HG02884 (cell line): ENCODE data around the gene FBXO33.

Source experiments
- ATAC-seq: cut with Tn5 transposase; IDR thresholded peaks from one replicate; pipeline ENCODE4 v1.9.1; 2021; ENCODE audit warnings: mild to moderate bottlenecking, moderate library complexity; ENCODE audit not compliant: unreplicated experiment

The FBXO33 gene

GRCh38 chr14:39432179-39432618 lies at the start of gene FBXO33:
Gene FBXO33 (minus strand): TSS chr14:39432433. CDS start chr14:39432162, 271 bp downstream.
- ATAC-seq: peak; percentile 74

GRCh38 chr14:39474416-39474911 lies 42.2 kb upstream of the FBXO33 start:
- ATAC-seq: peak; percentile 99

GRCh38 chr14:39472078-39472477 lies 39.8 kb upstream of the FBXO33 start:
- ATAC-seq: no peak

- ATAC-seq: peak; percentile 92
Measured at GRCh38 chr14:39469094-39469710, 37.0 kb upstream of the FBXO33 start.

GRCh38 chr14:39467889-39468524 lies 35.8 kb upstream of the FBXO33 start:
- peak; percentile 58 for ATAC-seq

GRCh38 chr14:39459795-39460478 lies 27.7 kb upstream of the FBXO33 start:
- ATAC-seq: no peak

- no peak for ATAC-seq
Measured at GRCh38 chr14:39456702-39457250, 24.5 kb upstream of the FBXO33 start.

- no peak for ATAC-seq
Measured at GRCh38 chr14:39454906-39455539, 22.8 kb upstream of the FBXO33 start.

- no peak for ATAC-seq
Measured at GRCh38 chr14:39452680-39453079, 20.4 kb upstream of the FBXO33 start.

GRCh38 chr14:39451811-39452210 lies 19.6 kb upstream of the FBXO33 start:
- ATAC-seq: no peak

GRCh38 chr14:39447175-39447661 lies 15.0 kb upstream of the FBXO33 start:
- ATAC-seq: no peak

- ATAC-seq: peak; percentile 44
Measured at GRCh38 chr14:39446131-39446744, 14.0 kb upstream of the FBXO33 start.

GRCh38 chr14:39442293-39442692 lies 10.1 kb upstream of the FBXO33 start:
- ATAC-seq: no peak

- ATAC-seq: no peak
Measured at GRCh38 chr14:39441805-39442204, 9.6 kb upstream of the FBXO33 start.

GRCh38 chr14:39440975-39441374 lies 8.7 kb upstream of the FBXO33 start:
- ATAC-seq: no peak

- ATAC-seq: no peak
Measured at GRCh38 chr14:39435241-39435640, 3.0 kb upstream of the FBXO33 start.

- no peak for ATAC-seq
Measured at GRCh38 chr14:39434401-39434800, 2.2 kb upstream of the FBXO33 start.

- no peak for ATAC-seq
Measured at GRCh38 chr14:39433452-39433813, 1.2 kb upstream of the FBXO33 start.

GRCh38 chr14:39432619-39433451 lies 602 bp upstream of the FBXO33 start:
- ATAC-seq: peak; percentile 54
